Measurements from ENCODE around the gene VN1R5. TPM values are rescaled to one million over a fixed set of nuclear protein-coding genes. Genes with fewer than 3 reads are reported as not detected.

Gene VN1R5
- total and polyA plus RNA-seq, 2 of the 4 experiments (the other 2 are of a cell fraction): not detected

DNA sequence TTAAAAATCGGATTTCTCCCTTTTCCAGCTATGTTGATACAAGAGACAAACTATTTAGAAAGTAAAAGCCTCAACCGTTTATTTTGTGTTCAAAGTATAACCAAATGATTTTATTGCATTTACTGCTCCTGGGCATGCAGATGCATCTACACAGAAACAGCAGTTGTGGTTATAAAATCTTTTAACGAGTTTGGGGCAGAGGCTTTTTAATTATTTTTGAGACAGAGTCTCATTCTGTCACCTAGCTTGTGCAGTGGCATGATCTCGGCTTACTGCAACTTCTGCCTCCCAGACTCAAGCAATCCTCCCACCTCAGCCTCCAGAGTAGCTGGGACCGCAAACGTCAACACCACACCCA is 42.2 kb downstream of the VN1R5 start (continued):
- no peak for TF ChIP-seq SMC3 (IDR thresholded peaks at IDR 0.05; ENCODE audit: low read depth, low read length)
- TF ChIP-seq, protein P1, sequence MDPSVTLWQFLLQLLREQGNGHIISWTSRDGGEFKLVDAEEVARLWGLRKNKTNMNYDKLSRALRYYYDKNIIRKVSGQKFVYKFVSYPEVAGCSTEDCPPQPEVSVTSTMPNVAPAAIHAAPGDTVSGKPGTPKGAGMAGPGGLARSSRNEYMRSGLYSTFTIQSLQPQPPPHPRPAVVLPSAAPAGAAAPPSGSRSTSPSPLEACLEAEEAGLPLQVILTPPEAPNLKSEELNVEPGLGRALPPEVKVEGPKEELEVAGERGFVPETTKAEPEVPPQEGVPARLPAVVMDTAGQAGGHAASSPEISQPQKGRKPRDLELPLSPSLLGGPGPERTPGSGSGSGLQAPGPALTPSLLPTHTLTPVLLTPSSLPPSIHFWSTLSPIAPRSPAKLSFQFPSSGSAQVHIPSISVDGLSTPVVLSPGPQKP (IDR thresholded peaks at IDR 0.05; ENCODE audit: borderline replicate concordance, low read depth, low read length): no peak

DNA sequence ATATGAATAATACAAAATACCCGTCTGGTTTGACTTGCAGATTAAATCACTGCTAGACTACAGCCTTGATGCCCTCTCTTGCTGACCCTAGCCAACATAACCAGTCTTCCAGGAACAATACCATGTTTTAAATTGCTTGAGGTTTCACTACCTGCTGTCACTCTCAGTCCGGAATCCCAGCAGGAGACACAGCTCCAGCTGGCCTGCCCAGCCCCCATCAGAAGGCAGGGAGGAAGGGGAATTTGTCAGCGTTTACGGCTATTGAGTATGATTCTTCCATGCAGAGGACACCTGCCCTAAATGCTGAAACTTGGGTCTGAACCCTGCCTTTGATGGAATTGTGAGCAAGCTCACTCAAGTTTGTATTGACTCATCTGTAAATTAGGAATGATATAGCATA is 42.8 kb downstream of the VN1R5 start:
- peaks cover 8% of the 10 kb centered on the region for H3K4me1 ChIP-seq (ENCODE audit: control insufficient read depth, insufficient read depth, low read length)
- no peak overlapping the region for H3K18ac ChIP-seq (ENCODE audit: low read depth, low read length)
- no peak overlapping the region for H2BK15ac ChIP-seq (ENCODE audit: low read depth, low read length)
- TSS peak; percentile 50 for BruUV-seq (replicated peaks)
- WGBS, 2 experiments (ENCODE audit: extremely low coverage in 2 of 2, insufficient read length in 1 of 2): no CpG with 5 or more reads among the region's 4 CpGs
- in situ Hi-C loops (cut with MboI; ENCODE audit: low sequenced_read_pairs) (no loop called here), dilution Hi-C loops (cut with HindIII; ENCODE audit: low sequenced_read_pairs, unreplicated experiment) (no loop called here), intact Hi-C loops (cut with micrococcal nuclease) (loop anchor here (10.0 kb wide), 1 partner anchor 194 kb away; the partner anchor contains the start of gene ZNF669)
- no peak overlapping the region for H3K4me2 ChIP-seq (ENCODE audit: low read depth, low read length)
- H3K27ac ChIP-seq (ENCODE audit: insufficient read depth, low read length): no peak overlapping the region
- no peak overlapping the region for H4K8ac ChIP-seq (ENCODE audit: low read depth in 2 of 2, low read length in 2 of 2)
- H3K79me1 ChIP-seq (ENCODE audit: low read depth in 1 of 2, low read length in 2 of 2): no peaks in the 10 kb centered on the region
- no peak overlapping the region for H2BK20ac ChIP-seq (ENCODE audit: low read depth, low read length)
- peaks cover 48% of the 10 kb centered on the region for H3K36me3 ChIP-seq (ENCODE audit: control insufficient read depth, insufficient read depth, low read length)
- no peak overlapping the region for H2AFZ ChIP-seq (replicated peaks; ENCODE audit: low read length, poor library complexity)
- POLR2A ChIA-PET (ENCODE audit: unreplicated experiment): no interaction called here
- H3K56ac ChIP-seq (ENCODE audit: extremely low read depth, insufficient read depth, low read length): no peak overlapping the region
- no peak overlapping the region for H3K4ac ChIP-seq (ENCODE audit: low read depth, low read length)
- H3K23ac ChIP-seq (ENCODE audit: low read depth, low read length): no peak overlapping the region
- H3K9me3 ChIP-seq (ENCODE audit: control insufficient read depth, insufficient read depth, low read length): no peaks in the 10 kb centered on the region
- H3K9me1 ChIP-seq (ENCODE audit: insufficient read depth, low read length): peaks cover 8% of the 10 kb centered on the region; the same call in 1 of the 2 replicates
- no peak overlapping the region for H3K9ac ChIP-seq (ENCODE audit: low read depth, low read length)
- H2AK5ac ChIP-seq (ENCODE audit: low read depth, low read length): no peak overlapping the region
- ATAC-seq (ENCODE audit: low read depth) (no peak), DNase-seq (no peak)
- H4K20me1 ChIP-seq (ENCODE audit: insufficient read depth, low read length): peaks cover 4% of the 10 kb centered on the region; the same call in 1 of the 2 replicates
- no peaks in the 10 kb centered on the region for H3K27me3 ChIP-seq (ENCODE audit: control insufficient read depth, insufficient read depth, low read length)
- no peak overlapping the region for H2BK5ac ChIP-seq (ENCODE audit: low read depth, low read length, poor library complexity, severe bottlenecking)
- H2AK9ac ChIP-seq (replicated peaks; ENCODE audit: low read depth, low read length, poor library complexity): no peak overlapping the region
- H2BK120ac ChIP-seq (ENCODE audit: low read depth, low read length): no peak overlapping the region
- no peak overlapping the region for H4K5ac ChIP-seq (ENCODE audit: low read depth, low read length)
- H3K14ac ChIP-seq (replicated peaks; ENCODE audit: low read depth, low read length): no peak overlapping the region
- no peak overlapping the region for H3K4me3 ChIP-seq (ENCODE audit: insufficient read depth, low read depth, low read length)
- CTCF ChIA-PET: no interaction called here
- no peak overlapping the region for H4K91ac ChIP-seq (ENCODE audit: insufficient read depth, low read depth, low read length)
- TF ChIP-seq CEBPB (IDR thresholded peaks at IDR 0.05; ENCODE audit: low read depth, low read length): no peak
- TF ChIP-seq BHLHE40 (IDR thresholded peaks at IDR 0.05; ENCODE audit: low read depth, low read length): no peak
- no peak for TF ChIP-seq SMC3 (IDR thresholded peaks at IDR 0.05; ENCODE audit: low read depth, low read length)
- TF ChIP-seq FOS (IDR thresholded peaks at IDR 0.05; ENCODE audit: low read depth, low read length): no peak
- TF ChIP-seq MXI1 (IDR thresholded peaks at IDR 0.05; ENCODE audit: borderline replicate concordance, low read depth, low read length): no peak
- no peak for TF ChIP-seq NFE2L2 (IDR thresholded peaks at IDR 0.05; ENCODE audit: low read depth, low read length)
- TF ChIP-seq POLR2A (IDR thresholded peaks at IDR 0.05; ENCODE audit: low read depth, low read length): no peak
- TF ChIP-seq RCOR1 (IDR thresholded peaks at IDR 0.05; ENCODE audit: insufficient replicate concordance, low read length): no peak
- TF ChIP-seq CHD1 (IDR thresholded peaks at IDR 0.05; ENCODE audit: low read depth, low read length): no peak
- TF ChIP-seq RAD21 (IDR thresholded peaks at IDR 0.05; ENCODE audit: low read length): no peak
- TF ChIP-seq, protein P2, sequence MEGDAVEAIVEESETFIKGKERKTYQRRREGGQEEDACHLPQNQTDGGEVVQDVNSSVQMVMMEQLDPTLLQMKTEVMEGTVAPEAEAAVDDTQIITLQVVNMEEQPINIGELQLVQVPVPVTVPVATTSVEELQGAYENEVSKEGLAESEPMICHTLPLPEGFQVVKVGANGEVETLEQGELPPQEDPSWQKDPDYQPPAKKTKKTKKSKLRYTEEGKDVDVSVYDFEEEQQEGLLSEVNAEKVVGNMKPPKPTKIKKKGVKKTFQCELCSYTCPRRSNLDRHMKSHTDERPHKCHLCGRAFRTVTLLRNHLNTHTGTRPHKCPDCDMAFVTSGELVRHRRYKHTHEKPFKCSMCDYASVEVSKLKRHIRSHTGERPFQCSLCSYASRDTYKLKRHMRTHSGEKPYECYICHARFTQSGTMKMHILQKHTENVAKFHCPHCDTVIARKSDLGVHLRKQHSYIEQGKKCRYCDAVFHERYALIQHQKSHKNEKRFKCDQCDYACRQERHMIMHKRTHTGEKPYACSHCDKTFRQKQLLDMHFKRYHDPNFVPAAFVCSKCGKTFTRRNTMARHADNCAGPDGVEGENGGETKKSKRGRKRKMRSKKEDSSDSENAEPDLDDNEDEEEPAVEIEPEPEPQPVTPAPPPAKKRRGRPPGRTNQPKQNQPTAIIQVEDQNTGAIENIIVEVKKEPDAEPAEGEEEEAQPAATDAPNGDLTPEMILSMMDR (conservative IDR thresholded peaks at IDR 0.05; ENCODE audit: low read depth, low read length): no peak
- TF ChIP-seq MAZ (IDR thresholded peaks at IDR 0.05; ENCODE audit: borderline replicate concordance, low read depth, low read length): no peak
- no peak for TF ChIP-seq MAFK (IDR thresholded peaks at IDR 0.05; ENCODE audit: low read depth, low read length)
- TF ChIP-seq, protein P1 (IDR thresholded peaks at IDR 0.05; ENCODE audit: borderline replicate concordance, low read depth, low read length): no peak
